Measurements from ENCODE around the gene ESRRG.

The ESRRG gene

GRCh38 chr1:216665406-216665805, 57.8 kb downstream of the ESRRG start:
- DNase-seq (ENCODE audit: low read depth): no peak
- no peak for TF ChIP-seq CTCF (conservative IDR thresholded peaks at IDR 0.05; ENCODE audit: low read depth, low read length)
- H3K4me3 ChIP-seq (ENCODE audit: low read length): no peak overlapping the region

GRCh38 chr1:216662681-216663080, 60.5 kb downstream of the ESRRG start:
- no peak for DNase-seq (ENCODE audit: low read depth)
- TF ChIP-seq CTCF (conservative IDR thresholded peaks at IDR 0.05; ENCODE audit: low read depth, low read length): no peak
- H3K4me3 ChIP-seq (ENCODE audit: low read length): no peak overlapping the region

GRCh38 chr1:216660561-216660960, 62.7 kb downstream of the ESRRG start:
- no peak overlapping the region for H3K4me3 ChIP-seq (ENCODE audit: low read length)
- DNase-seq (ENCODE audit: low read depth): no peak
- no peak for TF ChIP-seq CTCF (conservative IDR thresholded peaks at IDR 0.05; ENCODE audit: low read depth, low read length)

GRCh38 chr1:216653001-216653400, 70.2 kb downstream of the ESRRG start:
- DNase-seq (ENCODE audit: low read depth): no peak
- no peak for TF ChIP-seq CTCF (conservative IDR thresholded peaks at IDR 0.05; ENCODE audit: low read depth, low read length)
- no peak overlapping the region for H3K4me3 ChIP-seq (ENCODE audit: low read length)

- no peak for TF ChIP-seq CTCF (conservative IDR thresholded peaks at IDR 0.05; ENCODE audit: low read depth, low read length)
- no peak for DNase-seq (ENCODE audit: low read depth)
- H3K4me3 ChIP-seq (ENCODE audit: low read length): no peak overlapping the region
Observed at GRCh38 chr1:216651826-216652418, 71.3 kb downstream of the ESRRG start.

GRCh38 chr1:216643176-216643575, 80.1 kb downstream of the ESRRG start:
- no peak for TF ChIP-seq CTCF (conservative IDR thresholded peaks at IDR 0.05; ENCODE audit: low read depth, low read length)
- no peak for DNase-seq (ENCODE audit: low read depth)
- H3K4me3 ChIP-seq (ENCODE audit: low read length): no peak overlapping the region

GRCh38 chr1:216641669-216642460, 81.4 kb downstream of the ESRRG start:
- DNase-seq (ENCODE audit: low read depth): no peak
- H3K4me3 ChIP-seq (ENCODE audit: low read length): no peak overlapping the region
- no peak for TF ChIP-seq CTCF (conservative IDR thresholded peaks at IDR 0.05; ENCODE audit: low read depth, low read length)

Data from retinal pigment epithelial cell (primary cell).